ENCODE measurements around the gene PAMR1. TPM values are rescaled to one million over a fixed set of nuclear protein-coding genes. Genes with fewer than 3 reads are reported as not detected.

PAMR1 gene
- total RNA-seq, 4 donors from 2014 or later: 0.34 to 9.2 (median 3.8) TPM

GRCh38 chr11:35414311-35414710 is 111.1 kb downstream of the PAMR1 start:
- DNase-seq: no peak
- Histone ChIP-seq H3K27ac (no peak overlapping the region), H3K4me3 (no peak overlapping the region), H3K36me3 (no peaks in the 10 kb centered on the region), H3K9me3 (no peaks in the 10 kb centered on the region), H3K4me1 (peaks cover 9 to 13% (median 12%) of the 10 kb centered on the region in 3 donors), H3K27me3 (peaks cover 0 to 70% (median 5%) of the 10 kb centered on the region in 4 donors)
- 73 to 76% methylated on average over 6 of the region's 6 CpGs for WGBS, 2 donors
- intact Hi-C loops (cut with DNase I): no loop called here
- TF ChIP-seq, protein P1, sequence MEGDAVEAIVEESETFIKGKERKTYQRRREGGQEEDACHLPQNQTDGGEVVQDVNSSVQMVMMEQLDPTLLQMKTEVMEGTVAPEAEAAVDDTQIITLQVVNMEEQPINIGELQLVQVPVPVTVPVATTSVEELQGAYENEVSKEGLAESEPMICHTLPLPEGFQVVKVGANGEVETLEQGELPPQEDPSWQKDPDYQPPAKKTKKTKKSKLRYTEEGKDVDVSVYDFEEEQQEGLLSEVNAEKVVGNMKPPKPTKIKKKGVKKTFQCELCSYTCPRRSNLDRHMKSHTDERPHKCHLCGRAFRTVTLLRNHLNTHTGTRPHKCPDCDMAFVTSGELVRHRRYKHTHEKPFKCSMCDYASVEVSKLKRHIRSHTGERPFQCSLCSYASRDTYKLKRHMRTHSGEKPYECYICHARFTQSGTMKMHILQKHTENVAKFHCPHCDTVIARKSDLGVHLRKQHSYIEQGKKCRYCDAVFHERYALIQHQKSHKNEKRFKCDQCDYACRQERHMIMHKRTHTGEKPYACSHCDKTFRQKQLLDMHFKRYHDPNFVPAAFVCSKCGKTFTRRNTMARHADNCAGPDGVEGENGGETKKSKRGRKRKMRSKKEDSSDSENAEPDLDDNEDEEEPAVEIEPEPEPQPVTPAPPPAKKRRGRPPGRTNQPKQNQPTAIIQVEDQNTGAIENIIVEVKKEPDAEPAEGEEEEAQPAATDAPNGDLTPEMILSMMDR (IDR thresholded peaks at IDR 0.05): no peak
- no peak for TF ChIP-seq POLR2A (IDR thresholded peaks at IDR 0.05)

DNA sequence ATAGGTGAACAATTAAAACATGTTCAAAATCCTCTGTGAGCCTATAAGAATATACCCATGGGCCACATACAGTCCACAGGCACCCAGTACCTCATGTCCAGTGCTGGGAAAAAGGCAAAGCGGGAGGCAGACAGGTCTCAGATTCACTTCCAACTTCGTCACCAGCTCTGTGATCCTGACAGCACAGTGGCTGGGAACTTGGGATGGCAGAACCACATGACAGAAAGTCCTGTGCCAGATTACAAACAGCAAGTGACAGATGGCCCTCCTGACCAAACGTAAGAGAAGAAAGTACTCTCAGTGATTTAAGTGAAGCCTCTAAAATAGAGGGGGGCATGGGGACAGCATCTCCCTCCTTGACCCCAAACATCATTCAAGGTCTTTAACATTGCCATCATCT is 111.8 kb downstream of the PAMR1 start:
- Histone ChIP-seq H3K9me3 (no peaks in the 10 kb centered on the region), H3K27me3 (peaks cover 0 to 63% (median 3%) of the 10 kb centered on the region in 4 donors), H3K4me1 (peaks cover 3 to 5% (median 5%) of the 10 kb centered on the region in 3 donors), H3K27ac (no peak overlapping the region), H3K4me3 (no peak overlapping the region), H3K36me3 (no peaks in the 10 kb centered on the region)
- WGBS, 2 donors: 83 to 85% methylated on average over 3 of the region's 3 CpGs
- DNase-seq: no peak
- TF ChIP-seq, protein P1 (IDR thresholded peaks at IDR 0.05): no peak
- no peak for TF ChIP-seq POLR2A (IDR thresholded peaks at IDR 0.05)
- intact Hi-C loops (cut with DNase I): no loop called here

DNA sequence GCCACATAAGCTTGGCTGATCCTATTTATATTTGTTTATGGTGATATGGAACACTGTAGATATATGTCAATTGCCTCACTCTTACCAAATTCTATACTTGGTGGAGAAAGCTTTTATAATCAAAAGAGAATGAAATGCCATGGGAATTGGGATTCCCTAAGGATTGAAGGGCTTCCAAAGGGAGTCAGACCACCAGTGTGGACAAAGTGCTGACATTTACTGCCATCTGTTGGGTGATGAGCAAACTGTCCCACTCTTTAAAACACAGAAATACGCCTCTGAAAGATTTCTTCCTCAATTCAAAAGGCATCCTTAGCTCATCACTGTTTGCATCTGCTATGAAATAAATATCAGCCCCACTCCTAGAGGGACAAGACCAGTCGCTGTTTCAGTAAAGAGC is 113.1 kb downstream of the PAMR1 start:
- WGBS, 2 donors: 71 to 73% methylated on average over 2 of the region's 2 CpGs
- Histone ChIP-seq H3K9me3 (no peaks in the 10 kb centered on the region), H3K4me3 (no peak overlapping the region), H3K27ac (no peak overlapping the region), H3K27me3 (peaks cover 0 to 50% (median 0%) of the 10 kb centered on the region in 4 donors), H3K4me1 (no peaks in the 10 kb centered on the region), H3K36me3 (no peaks in the 10 kb centered on the region)
- TF ChIP-seq, protein P1 (IDR thresholded peaks at IDR 0.05): peak in 1 of 6 experiments; percentile 26
- TF ChIP-seq POLR2A (IDR thresholded peaks at IDR 0.05): no peak
- intact Hi-C loops (cut with DNase I): no loop called here
- DNase-seq: no peak

DNA sequence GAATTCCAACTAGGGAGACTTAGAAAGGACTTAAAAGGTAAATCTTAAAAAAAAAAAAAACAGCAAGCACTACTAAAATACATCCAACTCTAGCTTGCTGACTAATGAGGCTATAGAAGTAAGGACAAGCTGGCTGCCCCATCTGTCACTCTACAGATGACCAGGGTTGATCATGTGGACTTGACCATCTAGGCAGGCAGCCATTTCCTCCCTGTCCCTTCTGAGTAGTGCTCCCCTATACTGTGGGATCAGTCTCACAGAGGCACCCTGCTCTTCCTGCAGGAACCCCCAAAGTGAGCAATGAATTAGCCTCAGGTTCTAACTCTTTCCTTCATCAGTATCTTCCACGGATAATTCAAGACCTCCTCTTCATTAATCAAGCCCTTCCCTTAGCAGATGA is 118.4 kb downstream of the PAMR1 start:
- H3K27me3 ChIP-seq: peaks cover 0 to 7% (median 0%) of the 10 kb centered on the region in 4 donors
- no peak overlapping the region for H3K27ac ChIP-seq
- H3K4me1 ChIP-seq: no peaks in the 10 kb centered on the region
- 70 to 76% methylated on average over 1 of the region's 1 CpG for WGBS, 2 donors
- intact Hi-C loops (cut with DNase I): no loop called here
- no peak overlapping the region for H3K4me3 ChIP-seq
- H3K9me3 ChIP-seq: no peaks in the 10 kb centered on the region
- no peak for DNase-seq
- TF ChIP-seq POLR2A (IDR thresholded peaks at IDR 0.05): no peak
- TF ChIP-seq, protein P1 (IDR thresholded peaks at IDR 0.05): no peak
- no peaks in the 10 kb centered on the region for H3K36me3 ChIP-seq

DNA sequence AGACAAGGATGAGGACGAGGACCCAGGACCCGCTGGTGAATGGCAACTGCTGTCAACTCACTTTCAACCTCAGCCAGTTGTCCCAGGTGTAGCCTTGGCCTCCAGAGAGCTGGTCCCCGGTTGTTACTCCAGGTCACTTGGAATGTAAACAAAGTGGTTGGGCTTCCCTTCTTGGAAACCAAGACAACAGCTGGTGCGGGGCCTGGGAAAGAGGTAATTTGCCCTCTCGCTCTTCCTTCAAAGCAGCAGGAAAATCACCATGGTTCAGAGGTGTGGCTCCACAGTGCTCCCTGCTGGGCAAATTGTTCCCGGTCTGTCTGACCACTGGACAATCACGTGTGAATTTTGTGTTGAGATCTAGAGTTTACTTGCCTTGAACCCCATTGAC is 121.0 kb downstream of the PAMR1 start:
- TF ChIP-seq, protein P1 (IDR thresholded peaks at IDR 0.05): peak in 4 of 6 experiments; percentile 30 to 55 (median 42)
- TF ChIP-seq POLR2A (IDR thresholded peaks at IDR 0.05): no peak
- Histone ChIP-seq H3K9me3 (no peaks in the 10 kb centered on the region), H3K4me1 (no peaks in the 10 kb centered on the region), H3K27me3 (no peaks in the 10 kb centered on the region), H3K4me3 (no peak overlapping the region), H3K27ac (no peak overlapping the region), H3K36me3 (no peaks in the 10 kb centered on the region)
- 55 to 62% methylated on average over 5 to 7 of the region's 7 CpGs for WGBS, 2 donors
- intact Hi-C loops (cut with DNase I): no loop called here
- no peak for DNase-seq
